Stromal cell of bone marrow (primary cell): ENCODE results near the gene SYCP2L.

Experiments used
- DNase-seq: peaks from one replicate; pipeline ENCODE4 v3.0.0-alpha.2; 2012; ENCODE audit warnings: low read depth

The SYCP2L gene

DNA sequence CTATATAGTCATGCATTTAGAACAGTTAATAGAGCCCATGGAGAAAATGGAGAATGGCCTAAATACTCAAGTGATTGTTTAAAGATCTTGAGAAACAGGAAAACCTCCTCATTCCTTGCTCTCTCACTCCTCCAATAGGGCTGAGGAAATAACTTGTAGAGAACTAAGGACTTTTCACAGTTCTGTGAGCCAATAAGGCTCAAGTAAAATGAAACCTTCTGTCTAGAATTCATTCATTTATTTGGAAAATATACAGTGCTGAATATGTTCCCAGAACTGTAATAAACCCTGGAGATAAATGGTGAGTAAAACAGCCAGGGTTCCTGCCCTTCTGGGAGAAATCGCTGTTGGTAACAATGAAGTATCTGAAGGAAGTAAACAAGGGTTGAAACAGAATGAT, 122.0 kb downstream of the SYCP2L start:
- peak; percentile 36 for DNase-seq

DNA sequence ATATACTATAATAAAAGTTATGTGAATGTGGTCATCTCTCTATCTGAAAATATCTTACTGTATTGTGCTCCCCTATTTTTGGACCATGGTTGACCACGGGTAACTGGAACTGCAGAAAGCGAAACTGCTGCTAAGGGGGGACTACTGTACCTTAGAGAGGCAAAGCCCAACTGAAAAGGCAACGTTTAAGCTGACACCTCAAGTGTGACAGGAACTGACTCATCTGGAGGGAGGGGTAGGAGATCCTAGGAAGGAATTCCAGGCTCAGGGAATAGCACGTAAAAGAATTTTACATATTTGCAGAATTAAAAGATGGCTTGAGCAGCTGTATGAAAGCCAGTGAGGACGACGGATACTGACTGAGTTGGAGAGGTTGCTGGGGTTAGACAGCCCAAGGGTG, 122.5 kb downstream of the SYCP2L start:
- DNase-seq: no peak

DNA sequence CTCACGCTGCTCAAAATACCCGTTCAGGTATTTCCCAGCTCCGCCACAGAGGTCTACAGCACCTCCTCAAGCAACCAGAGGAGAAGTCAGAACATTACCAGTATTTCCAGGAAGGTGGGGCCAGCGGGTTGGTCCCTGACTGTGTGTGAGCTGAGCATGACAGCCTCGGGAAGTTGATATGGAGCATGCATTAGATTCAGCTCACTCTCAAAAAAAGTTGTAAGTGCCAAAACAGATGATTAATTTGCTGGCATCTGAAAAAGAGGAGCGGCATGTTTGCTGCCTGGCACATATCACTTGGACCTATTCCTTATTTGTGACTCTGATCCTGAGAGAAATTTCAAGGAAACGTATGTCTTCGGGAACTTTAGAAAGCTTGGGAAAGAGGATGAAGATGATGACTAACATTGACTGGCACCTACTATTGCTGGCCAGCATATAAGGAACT, 125.0 kb downstream of the SYCP2L start:
- DNase-seq: no peak

DNA sequence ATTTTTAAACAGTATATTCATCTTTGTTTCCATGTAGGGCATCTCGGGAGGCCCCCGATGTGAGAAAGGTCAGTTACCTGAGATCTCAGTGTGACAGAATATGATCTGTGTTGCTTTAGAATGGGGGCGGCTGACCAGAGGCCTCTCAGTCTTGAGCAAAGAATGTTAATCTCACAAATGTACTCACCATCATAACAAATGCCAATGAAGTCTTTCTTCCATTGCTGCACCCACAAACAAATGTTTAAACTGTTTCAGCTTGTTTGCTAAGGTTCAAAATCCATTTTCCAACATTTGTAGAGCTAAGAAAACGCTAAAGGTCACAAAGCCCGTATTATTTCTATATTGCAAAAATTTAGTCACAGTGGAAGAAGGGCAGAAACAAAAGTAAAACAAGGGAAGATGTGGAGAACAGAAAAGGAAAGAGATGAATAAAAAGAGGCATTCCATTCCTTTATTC, 125.5 kb downstream of the SYCP2L start:
- no peak for DNase-seq

GRCh38 chr6:11012976-11013720, 126.3 kb downstream of the SYCP2L start:
- no peak for DNase-seq

DNA sequence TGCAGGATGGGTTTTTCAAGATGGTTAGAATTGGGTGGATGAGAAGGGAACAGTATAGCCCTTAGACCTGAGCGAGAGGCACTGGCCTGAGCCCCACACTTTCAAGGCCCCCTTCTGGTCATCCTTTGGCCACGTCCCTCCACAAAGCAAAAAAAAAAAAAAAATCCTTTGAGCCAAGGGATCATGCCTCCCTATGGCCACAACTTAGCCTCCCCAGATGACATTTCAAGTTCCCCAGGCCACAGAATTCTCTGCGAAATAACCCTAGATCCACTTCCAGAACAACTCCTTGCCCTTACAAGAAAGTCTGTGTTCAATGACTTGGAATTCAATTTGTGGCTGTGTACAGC, 126.8 kb downstream of the SYCP2L start:
- DNase-seq: no peak

- no peak for DNase-seq
These were observed 128.2 kb downstream of the SYCP2L start for GRCh38 chr6:11015102-11015501.

- no peak for DNase-seq
These were observed 129.6 kb downstream of the SYCP2L start for GRCh38 chr6:11016452-11016851.

DNA sequence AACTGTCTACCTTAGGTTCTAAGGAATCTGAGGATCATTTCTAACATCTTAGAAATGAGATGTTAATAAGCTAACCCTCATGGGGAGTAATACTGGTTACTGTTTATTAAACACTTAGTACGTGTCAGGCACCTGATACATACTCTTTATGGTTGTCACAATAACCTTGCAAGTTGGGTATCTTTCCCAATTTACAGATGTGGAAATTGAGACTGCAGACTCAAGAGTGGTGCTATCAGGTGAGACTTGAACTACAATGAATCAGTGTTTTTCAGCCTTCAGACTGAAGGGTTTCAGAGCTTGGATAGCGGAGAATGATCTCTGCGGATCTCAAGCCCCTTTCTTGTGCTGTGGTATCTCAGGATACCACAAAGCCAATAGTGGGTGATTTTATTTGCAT, 130.2 kb downstream of the SYCP2L start:
- DNase-seq: no peak

DNA sequence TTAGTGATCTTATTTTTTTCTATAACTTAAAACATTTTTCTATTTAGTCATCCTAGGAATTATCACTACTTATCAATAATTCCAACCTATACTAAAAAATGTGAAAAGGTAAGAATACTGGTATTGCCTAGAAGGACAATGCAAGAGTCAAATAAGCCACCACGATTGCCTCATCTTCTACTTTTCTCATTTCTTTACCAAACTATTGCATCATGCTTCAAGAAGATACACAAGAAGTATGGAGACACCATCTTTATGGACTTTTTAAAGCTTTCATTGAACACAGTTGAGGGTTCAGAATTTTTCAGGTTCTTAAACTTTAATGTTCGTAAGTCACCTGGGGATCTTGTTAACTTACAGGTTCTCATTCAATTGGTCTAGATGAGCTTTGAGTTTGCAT, 131.4 kb downstream of the SYCP2L start:
- no peak for DNase-seq

DNA sequence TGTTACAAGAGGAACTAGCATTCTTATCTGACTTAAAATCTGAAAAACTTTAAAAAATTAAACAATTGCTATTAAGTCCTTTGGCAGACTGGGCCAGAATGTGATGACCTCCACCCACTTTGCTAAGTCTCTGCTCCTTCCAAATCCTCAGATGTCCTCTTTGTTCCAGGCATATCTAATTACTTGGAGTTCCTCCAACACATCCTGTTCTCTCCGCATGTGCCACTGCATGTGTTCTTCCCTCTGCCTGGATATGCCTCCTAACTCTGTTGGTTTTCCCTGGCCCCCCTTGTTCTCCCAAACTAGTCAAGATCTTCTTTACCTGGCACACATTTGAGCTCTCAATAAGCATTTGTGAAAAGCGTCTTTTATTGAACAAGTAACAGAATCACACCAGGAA, 134.2 kb downstream of the SYCP2L start:
- DNase-seq: no peak

GRCh38 chr6:11021714-11022113, 134.9 kb downstream of the SYCP2L start:
- DNase-seq: no peak

DNA sequence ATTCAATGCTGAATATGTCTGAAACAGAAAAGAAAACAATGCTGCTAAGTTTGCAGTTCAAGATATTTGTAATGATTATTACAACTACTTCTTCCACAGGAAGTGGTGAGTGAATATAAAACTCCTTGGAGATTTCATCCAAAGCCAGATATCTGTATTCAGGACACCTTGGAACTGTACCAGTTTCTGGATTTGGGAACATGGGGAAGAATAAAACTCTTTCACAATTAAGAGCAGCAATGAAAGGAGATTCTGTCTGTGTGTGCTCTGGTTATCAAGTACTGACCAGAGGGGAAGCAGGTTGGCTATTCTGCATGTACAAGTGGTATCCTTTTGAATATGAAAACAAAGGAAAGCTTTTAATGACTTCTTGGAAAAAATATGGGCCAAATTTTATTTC, 136.2 kb downstream of the SYCP2L start:
- DNase-seq: no peak
